Pulmonary artery endothelial cell (primary cell): ENCODE data around the gene ZC3H14. TPM values are rescaled to one million over a fixed set of nuclear protein-coding genes. Genes with fewer than 3 reads are reported as not detected.

Experiments used
- DNase-seq: peaks from one replicate; pipeline ENCODE4 v3.0.0-alpha.2; 2011; ENCODE audit warnings: low read depth, low spot score
- total RNA-seq: library from RNA; depleted of rRNA; stranded (reverse); fragments of >200 nt; gene quantifications from 2 replicates; pipeline ENCODE4 v1.2.3, GENCODE V29; 2014

ZC3H14 gene
- total RNA-seq, 1 donor from 2014 or later, result 53.2 TPM

- no peak for DNase-seq
These were observed 37.1 kb downstream of the ZC3H14 start for GRCh38 chr14:88599761-88600439.

GRCh38 chr14:88604212-88604611 lies 41.4 kb downstream of the ZC3H14 start:
- DNase-seq, result no peak

GRCh38 chr14:88605594-88605993 lies 42.8 kb downstream of the ZC3H14 start:
- no peak for DNase-seq

- DNase-seq, result no peak
These were observed 45.0 kb downstream of the ZC3H14 start for GRCh38 chr14:88607829-88608228.

- DNase-seq, result no peak
These were observed 49.0 kb downstream of the ZC3H14 start for GRCh38 chr14:88611878-88612277.

GRCh38 chr14:88612981-88613380 lies 50.1 kb downstream of the ZC3H14 start:
- no peak for DNase-seq

- DNase-seq, result peak; percentile 29
These were observed 50.7 kb downstream of the ZC3H14 start for GRCh38 chr14:88613552-88614010.

- DNase-seq, result peak; percentile 36
These were observed 51.5 kb downstream of the ZC3H14 start for GRCh38 chr14:88614218-88614907.

GRCh38 chr14:88616697-88617096 lies 53.9 kb downstream of the ZC3H14 start:
- DNase-seq, result no peak

- no peak for DNase-seq
These were observed 54.6 kb downstream of the ZC3H14 start for GRCh38 chr14:88617479-88617878.

GRCh38 chr14:88618476-88618875 lies 55.6 kb downstream of the ZC3H14 start:
- DNase-seq, result no peak

- DNase-seq, result no peak
These were observed 58.3 kb downstream of the ZC3H14 start for GRCh38 chr14:88621100-88621499.

- no peak for DNase-seq
These were observed 62.8 kb downstream of the ZC3H14 start for GRCh38 chr14:88625671-88626070.

- DNase-seq, result no peak
These were observed 65.2 kb downstream of the ZC3H14 start for GRCh38 chr14:88628033-88628432.

- no peak for DNase-seq
These were observed 65.6 kb downstream of the ZC3H14 start for GRCh38 chr14:88628462-88628861.

GRCh38 chr14:88630565-88630964 lies 67.7 kb downstream of the ZC3H14 start:
- DNase-seq, result no peak

GRCh38 chr14:88631091-88631490 lies 68.3 kb downstream of the ZC3H14 start:
- DNase-seq, result no peak

- no peak for DNase-seq
These were observed 69.7 kb downstream of the ZC3H14 start for GRCh38 chr14:88632512-88632911.

- no peak for DNase-seq
These were observed 76.4 kb downstream of the ZC3H14 start for GRCh38 chr14:88639221-88639620.

- no peak for DNase-seq
These were observed 97.2 kb downstream of the ZC3H14 start for GRCh38 chr14:88660056-88660455.

GRCh38 chr14:88667555-88668273 lies 104.9 kb downstream of the ZC3H14 start:
- DNase-seq, result peak; percentile 32

- DNase-seq, result no peak
These were observed 105.7 kb downstream of the ZC3H14 start for GRCh38 chr14:88668448-88669116.
